ENCODE results near the gene TMIGD3. TPM values are rescaled to one million over a fixed set of nuclear protein-coding genes. Genes with fewer than 3 reads are reported as not detected.

TMIGD3 gene
- total RNA-seq, 1 donor from 2014 or later, result 1.2 TPM

GRCh38 chr1:111476761-111477309 is 26.6 kb downstream of the TMIGD3 start:
- FAIRE-seq, result no peak
- no peak for DNase-seq (ENCODE audit: low spot score in 2 of 2)

- no peak for DNase-seq (ENCODE audit: low spot score in 2 of 2)
- no peak for FAIRE-seq
Observed at GRCh38 chr1:111476214-111476613, 27.2 kb downstream of the TMIGD3 start.

GRCh38 chr1:111475701-111476100 is 27.7 kb downstream of the TMIGD3 start:
- FAIRE-seq (no peak), DNase-seq (ENCODE audit: low spot score in 2 of 2) (no peak)

GRCh38 chr1:111474521-111474920 is 28.9 kb downstream of the TMIGD3 start:
- no peak for DNase-seq (ENCODE audit: low spot score in 2 of 2)
- FAIRE-seq, result no peak

GRCh38 chr1:111474106-111474505 is 29.3 kb downstream of the TMIGD3 start:
- no peak for FAIRE-seq
- DNase-seq (ENCODE audit: low spot score in 2 of 2), result no peak

- no peak for FAIRE-seq
- no peak for DNase-seq (ENCODE audit: low spot score in 2 of 2)
Observed at GRCh38 chr1:111471538-111471937, 31.9 kb downstream of the TMIGD3 start.

- DNase-seq (ENCODE audit: low spot score in 2 of 2) (no peak), FAIRE-seq (no peak)
Observed at GRCh38 chr1:111471012-111471411, 32.4 kb downstream of the TMIGD3 start.

GRCh38 chr1:111470596-111470995 is 32.8 kb downstream of the TMIGD3 start:
- DNase-seq (ENCODE audit: low spot score in 2 of 2) (no peak), FAIRE-seq (no peak)

- FAIRE-seq (no peak), DNase-seq (ENCODE audit: low spot score in 2 of 2) (no peak)
Observed at GRCh38 chr1:111469539-111469938, 33.9 kb downstream of the TMIGD3 start.

GRCh38 chr1:111468717-111469100 is 34.7 kb downstream of the TMIGD3 start:
- FAIRE-seq, result no peak
- no peak for DNase-seq (ENCODE audit: low spot score in 2 of 2)

- FAIRE-seq (no peak), DNase-seq (ENCODE audit: low spot score in 2 of 2) (no peak)
Observed at GRCh38 chr1:111467865-111468716, 35.3 kb downstream of the TMIGD3 start.

GRCh38 chr1:111466480-111466879 is 37.0 kb downstream of the TMIGD3 start:
- FAIRE-seq (peak; percentile 36), DNase-seq (ENCODE audit: low spot score in 2 of 2) (no peak)

- FAIRE-seq (no peak), DNase-seq (ENCODE audit: low spot score in 2 of 2) (no peak)
Observed at GRCh38 chr1:111465754-111466153, 37.7 kb downstream of the TMIGD3 start.

GRCh38 chr1:111463029-111463683 is 40.3 kb downstream of the TMIGD3 start:
- DNase-seq (ENCODE audit: low spot score in 2 of 2) (no peak), FAIRE-seq (no peak)

GRCh38 chr1:111462370-111463028 is 40.9 kb downstream of the TMIGD3 start:
- FAIRE-seq (no peak), DNase-seq (ENCODE audit: low spot score in 2 of 2) (no peak)

- no peak for DNase-seq (ENCODE audit: low spot score in 2 of 2)
- no peak for FAIRE-seq
Observed at GRCh38 chr1:111461765-111462164, 41.7 kb downstream of the TMIGD3 start.

- no peak for DNase-seq (ENCODE audit: low spot score in 2 of 2)
- no peak for FAIRE-seq
Observed at GRCh38 chr1:111455642-111456031, 47.8 kb downstream of the TMIGD3 start.

GRCh38 chr1:111454859-111455641 is 48.4 kb downstream of the TMIGD3 start:
- no peak for FAIRE-seq
- DNase-seq (ENCODE audit: low spot score in 2 of 2), result no peak

- FAIRE-seq, result no peak
- DNase-seq (ENCODE audit: low spot score in 2 of 2), result no peak
Observed at GRCh38 chr1:111453706-111454105, 49.7 kb downstream of the TMIGD3 start.

- no peak for DNase-seq (ENCODE audit: low spot score in 2 of 2)
- no peak for FAIRE-seq
Observed at GRCh38 chr1:111452581-111452980, 50.9 kb downstream of the TMIGD3 start.

Measured in frontal cortex (tissue), 4 donors.